Nephron (organoid): ENCODE results near the gene ARHGAP45.

Experiments used
- H3K27ac Mint-ChIP-seq, 3 experiments: 2 replicates each; pipeline ENCODE4 v1.8.0; 2020; ENCODE audit warnings: mixed read lengths in 3 of 3, mild to moderate bottlenecking in 2 of 3, moderate library complexity in 1 of 3
- H3K27me3 Mint-ChIP-seq: 2 replicates; pipeline ENCODE4 v1.8.0; 2021; ENCODE audit warnings: low read depth, mild to moderate bottlenecking, moderate library complexity, mixed read lengths
- H3K36me3 Mint-ChIP-seq: 2 replicates; pipeline ENCODE4 v1.8.0; 2020; ENCODE audit warnings: low read depth, mixed read lengths
- H3K4me1 Mint-ChIP-seq: 2 replicates; pipeline ENCODE4 v1.8.0; 2020; ENCODE audit warnings: mixed read lengths
- H3K4me3 Mint-ChIP-seq, 3 experiments: 2 replicates each; pipeline ENCODE4 v1.8.0; 2020; ENCODE audit warnings: mild to moderate bottlenecking in 3 of 3, mixed read lengths in 3 of 3, moderate library complexity in 2 of 3
- H3K9me3 Mint-ChIP-seq: 2 replicates; pipeline ENCODE4 v1.8.0; 2020; ENCODE audit warnings: mixed read lengths
- CTCF ChIP-seq, 3 experiments: fragments of 200-600 bp; sonication (generic); IDR thresholded peaks; one replicate each; pipeline ENCODE4 v1.5.0; 2021; ENCODE audit warnings: antibody characterized with exemption in 3 of 3; ENCODE audit not compliant: unreplicated experiment in 3 of 3

The ARHGAP45 gene

GRCh38 chr19:1066748-1067340 is at the start of gene ARHGAP45:
ARHGAP45 (plus strand) TSS chr19:1067167; CDS start chr19:1067406, 239 bp downstream.
- H3K36me3 Mint-ChIP-seq, result no peaks in the 10 kb centered on the region
- peak within 1 kb of the TSS; percentile 46 to 56 (median 53) for H3K4me3 Mint-ChIP-seq
- H3K27me3 Mint-ChIP-seq, result peaks cover 69% of the 10 kb centered on the region
- H3K4me1 Mint-ChIP-seq, result peaks cover 3% of the 10 kb centered on the region
- no peak for TF ChIP-seq CTCF (IDR thresholded peaks at IDR 0.05; ENCODE audit: unreplicated experiment in 3 of 3)
- no peaks in the 10 kb centered on the region for H3K9me3 Mint-ChIP-seq
- H3K27ac Mint-ChIP-seq, result no peak within 1 kb of the TSS

- no peak overlapping the region for H3K27ac Mint-ChIP-seq
Observed at GRCh38 chr19:1017906-1018305, 49.1 kb upstream of the ARHGAP45 start.

GRCh38 chr19:1018393-1018792 is 48.6 kb upstream of the ARHGAP45 start:
- Mint-ChIP-seq H3K36me3 (no peaks in the 10 kb centered on the region), H3K4me1 (peaks cover 16% of the 10 kb centered on the region), H3K4me3 (peak overlapping the region; percentile 89 to 94 (median 92)), H3K27me3 (peaks cover 3% of the 10 kb centered on the region), H3K9me3 (no peaks in the 10 kb centered on the region), H3K27ac (peak overlapping the region in 2 of 3 experiments; percentile 19 to 48)
- TF ChIP-seq CTCF (IDR thresholded peaks at IDR 0.05; ENCODE audit: unreplicated experiment in 3 of 3), result no peak

More at GRCh38 chr19:1017906-1018305, 49.1 kb upstream of the ARHGAP45 start:
- peaks cover 16% of the 10 kb centered on the region for H3K4me1 Mint-ChIP-seq
- H3K36me3 Mint-ChIP-seq, result no peaks in the 10 kb centered on the region
- TF ChIP-seq CTCF (IDR thresholded peaks at IDR 0.05; ENCODE audit: unreplicated experiment in 3 of 3), result no peak
- peak overlapping the region in 1 of 3 experiments; percentile 94 for H3K4me3 Mint-ChIP-seq
- peaks cover 3% of the 10 kb centered on the region for H3K27me3 Mint-ChIP-seq
- no peaks in the 10 kb centered on the region for H3K9me3 Mint-ChIP-seq

- no peaks in the 10 kb centered on the region for H3K9me3 Mint-ChIP-seq
- H3K36me3 Mint-ChIP-seq, result no peaks in the 10 kb centered on the region
- H3K4me1 Mint-ChIP-seq, result peaks cover 16% of the 10 kb centered on the region
- H3K27me3 Mint-ChIP-seq, result peaks cover 3% of the 10 kb centered on the region
- peak overlapping the region in 2 of 3 experiments; percentile 19 to 48 for H3K27ac Mint-ChIP-seq
- peak overlapping the region; percentile 89 to 94 (median 92) for H3K4me3 Mint-ChIP-seq
- no peak for TF ChIP-seq CTCF (IDR thresholded peaks at IDR 0.05; ENCODE audit: unreplicated experiment in 3 of 3)
Observed at GRCh38 chr19:1018932-1019615, 47.9 kb upstream of the ARHGAP45 start.

GRCh38 chr19:1019616-1019961 is 47.4 kb upstream of the ARHGAP45 start:
- H3K9me3 Mint-ChIP-seq, result no peaks in the 10 kb centered on the region
- no peaks in the 10 kb centered on the region for H3K36me3 Mint-ChIP-seq
- peaks cover 16% of the 10 kb centered on the region for H3K4me1 Mint-ChIP-seq
- TF ChIP-seq CTCF (IDR thresholded peaks at IDR 0.05; ENCODE audit: unreplicated experiment in 3 of 3), result no peak
- H3K27ac Mint-ChIP-seq, result peak overlapping the region; percentile 27 to 79 (median 72)
- H3K27me3 Mint-ChIP-seq, result peaks cover 3% of the 10 kb centered on the region
- H3K4me3 Mint-ChIP-seq, result peak overlapping the region; percentile 89 to 94 (median 92)
